Measurements from ENCODE around the gene PHLPP2.
A peak's percentile ranks its signal among the peaks of the same experiment; 100 is the strongest.
"Not testable (repeated sequence)": the region's sequence is repeated elsewhere in the genome, so short reads cannot be mapped to it uniquely, and the experiment has no call there.

PHLPP2 gene

DNA sequence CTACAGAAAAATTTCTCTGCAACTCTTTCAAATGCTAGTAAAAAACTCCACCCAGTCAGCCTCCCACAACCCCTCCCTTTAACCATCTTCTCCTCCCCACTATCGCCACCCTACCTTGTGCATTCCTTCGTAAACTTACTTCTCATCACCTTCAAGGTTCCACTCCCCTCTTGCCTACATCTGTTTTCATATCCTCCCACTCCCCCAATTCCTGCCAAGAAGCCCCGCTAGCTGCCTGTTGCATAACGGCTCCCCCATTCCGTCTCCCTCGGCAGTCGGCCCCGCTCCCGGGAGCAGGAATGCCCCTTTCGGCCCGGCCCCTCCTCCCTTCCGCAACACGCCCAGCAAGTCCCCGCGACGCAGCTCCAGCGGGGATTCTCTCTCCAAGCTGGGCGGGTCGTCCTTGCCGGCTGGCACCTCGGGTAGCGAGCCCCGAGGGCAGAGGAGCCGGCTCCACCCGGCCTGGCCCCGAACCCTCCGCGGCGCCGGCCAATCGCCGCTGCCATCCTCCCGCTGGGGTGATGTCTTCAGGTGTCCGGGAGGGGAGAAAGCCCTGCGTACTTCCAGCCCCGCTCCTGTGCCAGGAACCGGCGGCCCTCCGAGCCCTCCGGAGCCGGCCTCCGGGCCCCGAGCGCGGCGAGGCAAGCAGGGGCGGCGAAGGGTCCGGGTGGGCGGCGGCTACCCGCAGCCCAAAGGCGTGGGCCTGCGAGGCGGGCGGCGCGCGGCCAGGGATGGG is 1.5 kb downstream of the PHLPP2 start:
- DNase-seq (ENCODE audit: low read depth in 2 of 2, low spot score in 1 of 2), result peak in 1 of 2 donors; percentile 21

DNA sequence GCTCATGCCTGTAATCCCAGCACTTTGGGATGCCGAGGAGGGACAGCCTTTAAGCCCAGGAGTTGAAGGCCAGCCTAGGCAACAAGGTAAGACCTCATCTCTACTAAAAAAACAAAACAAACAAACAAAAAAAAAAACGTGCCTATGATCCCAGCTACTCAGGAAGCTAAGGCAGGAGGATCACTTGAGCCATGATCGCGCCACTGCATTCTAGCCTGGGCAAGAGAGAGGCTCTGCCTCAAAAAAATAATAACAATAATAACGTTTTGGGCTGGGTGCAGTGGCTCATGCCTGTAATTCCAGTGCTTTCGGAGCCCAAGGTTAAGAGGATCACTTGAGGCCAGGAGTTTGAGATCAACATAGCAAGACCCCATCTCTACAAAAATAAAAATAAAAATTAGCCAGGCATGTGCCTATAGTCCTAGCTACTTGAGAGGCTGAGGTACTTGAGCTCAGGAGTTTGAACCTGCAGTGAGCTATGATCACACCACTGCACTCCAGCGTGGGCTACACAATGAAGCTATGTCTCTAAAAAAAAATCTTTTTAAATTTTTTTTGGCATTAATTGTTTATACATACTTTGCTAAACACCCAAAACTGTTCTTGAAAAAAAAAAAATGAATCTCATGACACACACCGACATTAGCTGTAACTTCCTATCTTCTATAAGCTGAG is 3.3 kb downstream of the PHLPP2 start:
- DNase-seq (ENCODE audit: low read depth in 2 of 2, low spot score in 1 of 2), result no peak

DNA sequence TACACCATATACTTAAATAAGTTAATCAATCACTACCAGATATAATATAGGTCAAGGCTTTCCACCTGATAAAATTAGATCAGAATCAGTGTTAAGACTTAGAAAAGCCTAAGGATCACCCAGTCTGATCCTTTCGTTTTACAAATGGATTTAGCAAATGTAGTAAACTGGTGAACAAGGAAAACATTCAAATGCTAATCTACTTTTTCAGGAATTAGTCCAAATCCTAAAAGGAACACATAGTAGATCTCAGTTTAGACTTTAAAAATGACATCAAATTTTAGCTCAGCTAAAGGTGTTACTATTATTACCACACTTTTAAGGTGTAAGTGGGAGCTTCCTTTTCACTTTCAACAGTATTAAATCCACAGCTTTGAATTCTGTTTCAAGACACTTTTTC is 12.0 kb downstream of the PHLPP2 start:
- no peak for DNase-seq (ENCODE audit: low read depth in 2 of 2, low spot score in 1 of 2)

DNA sequence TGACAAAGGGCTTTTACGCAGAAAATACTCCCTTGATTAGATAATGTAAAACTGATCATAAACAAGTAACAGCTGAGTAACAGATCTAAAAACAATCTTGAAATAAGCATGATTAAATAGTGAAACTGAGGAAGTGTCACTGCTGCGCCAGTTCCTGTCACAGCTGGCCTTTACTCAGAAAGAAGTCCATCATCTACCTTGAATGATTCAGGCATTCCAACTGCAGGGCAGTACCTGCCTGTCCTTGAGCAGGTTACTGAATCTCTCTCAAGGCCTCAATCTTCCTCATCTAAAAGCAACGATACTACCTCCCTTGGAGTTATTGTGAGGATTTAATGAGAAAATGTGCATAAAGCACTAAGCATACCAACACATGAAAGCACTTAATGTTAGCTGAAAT is 12.7 kb downstream of the PHLPP2 start:
- DNase-seq (ENCODE audit: low read depth in 2 of 2, low spot score in 1 of 2), result no peak

DNA sequence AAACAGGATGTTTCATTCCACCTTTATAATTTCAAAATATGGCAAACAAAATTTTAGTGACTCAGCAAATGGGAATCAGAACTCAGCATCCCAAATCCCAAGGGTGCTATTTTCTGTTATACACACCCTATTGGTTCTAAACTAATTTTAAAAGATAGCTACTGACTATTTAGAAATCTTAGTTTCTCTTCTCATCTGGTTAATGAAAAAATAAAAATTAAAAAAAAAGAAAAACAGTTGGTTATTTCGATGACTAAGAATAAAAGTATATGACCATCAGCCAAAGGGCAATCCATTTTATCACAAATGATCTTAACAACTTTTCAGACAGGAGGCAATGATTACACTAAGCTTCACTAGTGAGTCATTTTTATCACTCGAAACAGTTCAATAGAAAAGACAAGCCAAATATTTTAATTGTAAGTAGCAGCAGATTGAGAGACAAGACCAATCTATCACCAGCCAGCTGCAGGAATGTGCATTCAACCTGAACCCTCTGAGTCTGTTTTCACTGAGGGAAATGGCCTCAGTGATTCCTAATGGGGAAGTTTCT is 15.2 kb downstream of the PHLPP2 start:
- DNase-seq (ENCODE audit: low read depth in 2 of 2, low spot score in 1 of 2), result no peak

DNA sequence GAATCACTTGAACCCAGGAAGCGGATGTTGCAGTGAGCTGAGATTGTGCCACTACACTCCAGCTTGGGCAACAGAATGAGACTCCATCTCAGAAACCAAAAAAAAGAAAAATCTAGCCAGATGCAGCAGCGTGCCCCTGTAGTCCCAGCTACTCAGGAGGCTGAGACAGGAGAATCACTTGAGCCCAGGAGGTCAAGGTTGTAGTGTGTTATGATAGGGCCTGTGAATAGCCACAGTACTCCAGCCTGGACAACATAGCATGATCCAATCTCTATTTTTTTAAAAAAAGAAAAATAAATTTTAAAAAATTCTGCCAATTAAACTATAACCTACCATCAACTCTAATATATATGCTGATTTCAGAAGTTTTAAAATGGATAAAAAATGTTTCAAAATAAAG is 15.8 kb downstream of the PHLPP2 start:
- DNase-seq (ENCODE audit: low read depth in 2 of 2, low spot score in 1 of 2), result no peak

DNA sequence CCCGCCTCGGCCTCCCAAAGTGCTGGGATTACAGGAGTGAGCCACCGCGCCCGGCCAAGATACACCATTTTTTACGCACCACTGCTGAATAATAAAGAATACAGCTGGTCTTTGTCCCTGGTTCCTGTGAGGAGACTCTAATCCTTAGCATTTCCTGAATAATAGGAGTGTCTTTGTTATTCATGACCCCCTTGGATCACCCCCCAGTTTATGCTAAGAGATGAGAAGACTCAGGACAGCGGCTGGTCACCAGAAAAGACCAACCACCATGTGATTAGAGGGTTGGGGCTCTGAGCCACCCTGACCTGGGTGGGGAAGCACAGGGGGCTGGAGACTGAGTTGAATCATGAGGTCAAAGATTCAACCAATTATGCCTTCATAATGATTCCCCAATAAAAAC is 17.3 kb downstream of the PHLPP2 start:
- DNase-seq (ENCODE audit: low read depth in 2 of 2, low spot score in 1 of 2), result no peak

DNA sequence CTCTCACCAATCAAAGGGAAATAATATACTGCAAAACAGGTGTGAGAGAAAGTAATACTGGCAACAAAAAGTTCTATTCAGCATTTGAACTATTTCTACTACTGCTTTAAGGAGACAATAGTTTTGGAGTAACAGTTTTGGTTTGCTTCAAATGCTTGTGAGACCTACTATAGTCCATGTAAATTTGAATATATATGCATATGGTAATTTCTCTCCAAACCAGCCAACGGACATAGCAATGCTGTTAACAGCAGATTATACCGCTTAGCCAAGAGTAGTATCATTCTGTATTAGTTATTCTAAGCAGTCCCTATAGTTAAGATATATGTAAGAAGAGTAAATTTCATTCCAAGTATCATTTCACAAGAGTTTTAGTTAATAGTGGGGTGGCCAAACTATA is 18.5 kb downstream of the PHLPP2 start:
- DNase-seq (ENCODE audit: low read depth in 2 of 2, low spot score in 1 of 2), result no peak

DNA sequence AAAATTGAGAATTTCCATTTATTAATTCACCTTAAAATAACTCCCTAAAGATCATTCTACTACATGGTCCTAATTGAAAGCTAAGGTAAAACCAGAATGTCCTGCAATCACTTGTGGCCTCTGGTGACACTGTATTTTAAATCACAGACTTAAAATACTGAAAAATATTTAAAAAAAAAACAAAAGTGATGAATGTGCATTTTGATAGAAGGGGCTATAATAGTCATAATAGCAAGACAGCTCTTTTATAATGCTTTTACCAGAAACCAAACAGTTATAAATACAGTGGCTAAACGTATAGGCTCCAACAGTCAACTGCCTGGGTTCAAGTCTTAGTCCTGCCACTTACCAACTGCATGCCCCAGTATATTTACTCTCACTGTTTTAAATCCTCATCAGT is 21.2 kb downstream of the PHLPP2 start:
- DNase-seq (ENCODE audit: low read depth in 2 of 2, low spot score in 1 of 2), result no peak

DNA sequence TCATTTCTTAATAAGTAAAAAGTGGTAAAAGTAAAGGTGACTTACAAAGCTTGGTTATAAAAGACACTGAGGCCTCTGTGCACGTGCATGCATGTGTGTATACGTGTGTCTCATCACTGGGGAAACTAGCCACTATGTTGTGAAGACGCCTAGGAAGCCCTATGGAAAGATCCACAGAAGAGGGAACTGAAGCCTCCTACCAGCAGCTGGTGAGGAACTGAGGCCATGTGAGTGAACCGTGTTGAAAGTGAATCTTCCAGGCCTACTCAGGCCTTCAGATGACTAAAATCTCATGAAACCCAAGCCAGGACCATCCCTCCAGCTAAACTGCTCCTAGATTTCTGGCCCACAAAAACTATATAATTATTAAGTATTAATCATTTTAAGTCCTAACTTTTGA is 23.7 kb downstream of the PHLPP2 start:
- no peak for DNase-seq (ENCODE audit: low read depth in 2 of 2, low spot score in 1 of 2)

DNA sequence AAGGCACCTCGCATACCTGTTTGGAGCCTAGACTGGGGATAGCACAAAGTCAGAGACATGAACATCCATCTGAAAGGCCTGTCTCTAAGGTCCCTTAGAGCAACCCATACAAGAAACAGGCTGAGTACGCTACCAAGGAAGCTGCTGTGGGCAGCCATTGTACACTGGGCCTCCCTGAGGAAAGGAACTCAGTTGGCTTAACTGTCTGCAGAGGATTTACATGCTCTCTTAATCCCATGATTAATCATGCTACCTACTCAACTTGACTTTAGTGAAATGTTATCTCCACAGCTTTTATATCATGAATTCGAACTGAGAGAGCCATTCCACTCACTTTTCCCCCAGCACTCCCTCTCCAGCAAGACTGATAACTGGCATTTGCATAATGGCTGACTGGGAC is 26.0 kb downstream of the PHLPP2 start:
- DNase-seq (ENCODE audit: low read depth in 2 of 2, low spot score in 1 of 2), result no peak

DNA sequence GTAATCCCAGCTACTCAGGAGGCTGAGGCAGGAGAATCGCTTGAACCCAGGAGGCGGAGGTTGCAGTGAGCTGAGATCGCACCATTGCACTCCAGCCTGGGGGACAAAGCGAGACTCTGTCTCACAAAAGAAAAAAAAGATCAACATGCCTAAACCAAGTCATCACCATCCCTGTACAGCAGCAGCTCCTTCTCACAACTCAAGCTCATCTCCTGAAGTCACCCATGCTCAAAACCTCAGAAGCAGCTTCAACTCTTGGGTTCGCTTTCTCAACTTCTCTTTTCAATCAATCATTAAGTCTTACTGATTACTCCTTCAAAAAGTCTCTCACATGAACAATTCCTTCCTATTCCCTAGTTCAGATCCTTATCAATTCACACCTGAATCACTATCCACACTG is 31.3 kb downstream of the PHLPP2 start:
- DNase-seq (ENCODE audit: low read depth in 2 of 2, low spot score in 1 of 2), result no peak

DNA sequence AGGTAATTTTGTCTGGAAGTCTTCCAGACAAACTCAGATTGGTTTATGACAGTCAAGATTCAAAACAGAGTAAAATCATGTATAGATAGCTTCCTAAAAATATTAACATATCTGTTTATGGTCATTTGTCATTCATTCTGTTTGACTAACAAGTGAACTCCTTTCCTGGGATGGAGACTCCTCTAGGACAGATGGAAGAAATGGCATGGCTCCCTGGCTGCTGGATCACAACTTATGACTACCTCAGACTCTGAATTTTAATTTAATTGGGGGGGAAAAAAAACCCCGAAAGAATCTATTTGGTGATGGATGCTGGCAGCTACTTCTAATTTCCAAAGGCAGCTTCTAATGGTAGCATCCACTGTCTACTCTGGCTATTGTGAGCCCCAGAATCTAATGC is 34.6 kb downstream of the PHLPP2 start:
- DNase-seq (ENCODE audit: low read depth in 2 of 2, low spot score in 1 of 2), result no peak

DNA sequence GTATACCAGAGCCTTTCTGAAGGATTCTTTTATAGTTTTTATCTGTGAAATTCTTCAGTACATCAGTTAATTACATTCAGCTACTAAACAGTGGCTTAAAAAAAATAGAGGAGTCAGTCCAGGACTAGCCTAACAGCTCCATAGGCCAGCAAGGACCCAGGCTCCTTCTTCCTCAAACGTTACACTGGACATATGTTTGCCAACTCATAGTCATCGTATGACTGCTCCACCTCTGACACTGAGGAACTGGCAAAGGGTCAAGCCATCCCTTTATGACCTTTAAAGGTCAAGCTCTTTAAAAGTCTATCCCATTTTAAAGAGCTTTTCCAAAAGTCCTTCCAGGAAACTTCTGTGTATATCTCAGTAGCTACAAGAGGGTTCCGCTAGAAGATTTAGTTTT is 36.6 kb downstream of the PHLPP2 start:
- DNase-seq (ENCODE audit: low read depth in 2 of 2, low spot score in 1 of 2), result no peak

DNA sequence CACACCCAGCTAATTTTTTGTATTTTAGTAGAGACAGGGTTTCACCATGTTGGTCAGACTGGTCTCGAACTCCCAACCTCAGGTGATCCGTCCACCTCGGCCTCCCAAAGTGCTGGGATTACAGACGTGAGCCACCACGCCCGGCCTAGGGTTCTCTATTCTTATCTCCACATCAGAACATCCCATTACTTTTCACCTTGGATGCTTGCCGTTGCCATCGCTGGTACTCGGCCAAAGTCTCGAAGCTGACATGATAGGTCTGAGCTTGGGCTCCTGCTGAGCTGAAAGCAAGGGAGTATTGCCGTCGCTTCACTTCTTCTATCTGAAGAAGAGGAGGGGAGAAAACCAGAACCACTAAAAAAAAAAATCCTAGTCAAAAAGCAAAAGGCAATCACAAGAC is 40.2 kb downstream of the PHLPP2 start:
- DNase-seq (ENCODE audit: low read depth in 2 of 2, low spot score in 1 of 2), result not testable (repeated sequence)

DNA sequence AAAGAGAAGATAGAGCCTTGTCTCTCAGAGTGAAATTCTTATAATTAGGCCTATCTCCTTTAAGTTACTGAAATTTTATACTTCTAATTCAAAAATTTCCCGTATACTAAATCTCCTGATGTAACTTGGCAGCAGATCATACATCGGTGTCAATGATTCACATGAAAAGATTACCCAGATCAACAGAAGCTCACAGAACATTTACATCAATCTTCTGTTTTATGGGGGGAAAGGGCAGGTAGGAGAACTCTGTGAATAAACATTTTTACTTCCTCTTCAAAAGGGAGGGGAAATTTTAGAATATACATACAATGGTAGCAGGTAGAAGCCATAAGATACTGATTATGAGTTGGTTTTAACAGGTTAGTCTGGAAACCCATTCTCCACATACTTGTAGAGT is 43.1 kb downstream of the PHLPP2 start:
- DNase-seq (ENCODE audit: low read depth in 2 of 2, low spot score in 1 of 2), result no peak

DNA sequence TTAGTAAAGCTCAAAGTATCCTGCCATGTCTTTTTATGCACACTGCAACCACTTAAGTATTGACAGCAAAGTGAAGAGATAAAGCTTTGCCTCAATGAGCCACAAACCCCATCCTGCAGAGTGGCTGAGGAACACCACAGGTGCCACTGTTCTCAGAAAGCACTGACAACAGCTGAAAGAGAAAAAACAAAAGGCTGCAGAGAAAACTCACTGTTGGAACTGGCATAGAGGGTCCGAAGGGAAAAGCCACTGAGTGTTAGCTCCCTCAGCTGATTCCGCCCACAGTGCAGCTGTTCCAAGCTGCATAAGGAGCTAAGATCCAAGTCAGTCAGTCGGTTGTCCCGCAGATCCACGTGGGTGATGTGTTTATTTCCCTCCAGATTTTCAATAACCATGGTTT is 48.3 kb downstream of the PHLPP2 start:
- DNase-seq (ENCODE audit: low read depth in 2 of 2, low spot score in 1 of 2), result no peak

DNA sequence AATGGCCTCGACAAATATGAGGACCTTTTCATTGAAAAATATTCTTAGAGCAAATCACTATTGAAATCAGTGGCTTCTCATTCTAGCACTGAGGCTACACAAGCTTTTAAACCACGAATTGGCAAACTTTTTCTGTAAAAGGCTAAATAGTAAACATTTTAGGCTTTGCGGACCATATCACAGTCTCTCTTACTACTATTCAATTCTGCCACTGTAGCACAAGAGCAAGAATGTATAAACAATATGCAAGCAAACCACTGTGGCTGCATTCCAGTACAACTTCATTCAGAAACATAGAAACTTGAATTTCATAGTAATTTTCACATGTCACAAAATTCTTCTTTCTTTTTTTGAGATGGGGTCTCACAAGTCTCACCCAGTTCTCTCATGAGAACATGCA is 49.1 kb downstream of the PHLPP2 start:
- DNase-seq (ENCODE audit: low read depth in 2 of 2, low spot score in 1 of 2), result no peak

DNA sequence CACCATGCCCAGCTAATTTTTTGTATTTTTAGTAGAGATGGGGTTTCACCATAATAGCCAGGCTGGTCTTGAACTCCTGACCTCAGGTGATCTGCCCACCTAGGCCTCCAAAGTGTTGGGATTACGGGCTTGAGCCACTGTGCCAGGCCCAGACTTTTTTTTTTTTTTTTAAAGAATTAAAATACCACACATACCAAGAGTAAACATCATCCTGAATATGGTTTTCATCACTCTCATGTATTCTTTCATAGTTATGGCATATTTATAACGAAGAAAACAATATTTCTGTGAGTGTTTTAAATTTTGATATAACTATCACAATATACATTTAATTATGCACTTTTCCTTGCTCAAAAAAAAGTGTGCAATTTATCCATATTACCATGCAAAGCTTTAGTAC is 50.3 kb downstream of the PHLPP2 start:
- DNase-seq (ENCODE audit: low read depth in 2 of 2, low spot score in 1 of 2), result no peak

DNA sequence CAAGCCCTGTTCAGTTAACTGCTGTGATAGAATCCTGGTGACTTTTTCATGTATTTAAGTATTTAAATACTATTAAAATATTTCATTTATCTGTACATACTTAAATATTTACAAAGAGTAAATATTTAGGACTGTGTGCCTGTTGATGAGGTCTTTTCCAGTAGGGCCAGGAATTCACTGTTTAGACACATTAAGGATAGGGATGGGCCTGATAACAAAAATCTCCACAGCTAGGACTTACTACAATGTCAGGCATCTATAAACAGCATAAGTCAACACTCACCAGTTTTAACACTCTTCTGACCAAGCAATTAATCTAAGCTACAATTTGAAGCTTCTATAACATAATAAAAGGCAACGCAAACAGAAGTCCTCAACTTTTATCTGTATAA is 50.9 kb downstream of the PHLPP2 start:
- no peak for DNase-seq (ENCODE audit: low read depth in 2 of 2, low spot score in 1 of 2)

DNA sequence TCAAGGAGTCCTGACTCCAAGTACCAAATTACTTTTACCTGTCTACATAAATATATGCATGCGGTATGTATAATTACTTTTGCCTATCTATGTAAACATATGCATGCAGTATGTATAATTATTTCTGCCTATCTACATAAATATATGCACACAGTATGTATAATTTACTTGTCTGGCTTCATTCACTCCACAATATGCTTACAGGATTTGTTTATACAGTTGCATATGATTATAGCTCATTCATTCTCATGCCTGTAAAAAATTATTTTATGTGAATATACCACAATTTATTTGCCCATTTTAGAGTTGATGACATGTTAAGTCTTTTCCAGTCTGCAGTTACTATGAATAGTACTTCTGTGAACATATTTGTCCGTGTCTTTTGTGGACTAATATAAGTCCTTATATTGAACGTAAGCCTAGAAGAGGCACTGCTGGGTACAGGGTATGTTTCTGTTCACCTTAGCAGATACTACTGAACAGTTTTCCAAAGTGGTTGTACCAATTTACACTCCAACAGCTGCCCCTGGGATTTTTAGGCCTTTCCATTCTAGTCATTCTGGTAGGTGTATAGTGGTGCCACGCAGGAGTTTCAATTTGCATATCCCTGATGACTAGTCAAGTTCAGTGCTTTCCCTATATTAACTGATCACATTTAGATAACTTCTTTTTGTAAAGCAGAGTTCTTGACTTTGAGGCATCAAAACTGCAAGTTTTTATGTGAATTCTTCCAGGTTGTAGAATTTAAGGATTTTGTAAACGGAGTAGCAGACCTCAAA is 51.5 kb downstream of the PHLPP2 start:
- DNase-seq (ENCODE audit: low read depth in 2 of 2, low spot score in 1 of 2), result no peak

DNA sequence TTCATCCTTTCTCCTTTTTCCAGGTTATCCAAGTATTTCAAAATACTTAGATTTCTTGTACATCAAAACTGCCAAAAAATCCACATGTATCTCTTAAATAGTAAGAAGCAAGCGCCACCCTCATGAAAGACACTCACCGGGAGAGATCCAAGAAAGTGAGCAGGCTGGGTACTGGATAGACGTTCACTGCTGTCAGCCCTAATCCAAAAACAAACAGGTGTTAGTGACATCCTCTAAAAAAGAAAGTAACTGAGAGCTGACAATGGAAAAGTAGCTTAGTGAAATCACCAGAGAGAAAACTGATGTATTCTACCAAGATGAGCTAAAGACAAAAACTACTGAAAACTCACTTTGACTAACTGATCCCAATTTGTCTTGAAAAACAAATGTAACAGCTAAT is 52.4 kb downstream of the PHLPP2 start:
- DNase-seq (ENCODE audit: low read depth in 2 of 2, low spot score in 1 of 2), result no peak
